Endothelial cell of umbilical vein (primary cell): Measurements from ENCODE around the gene SLF2. TPM values are rescaled to one million over a fixed set of nuclear protein-coding genes. Genes with fewer than 3 reads are reported as not detected.
"Not testable (repeated sequence)": the region's sequence is repeated elsewhere in the genome, so short reads cannot be mapped to it uniquely, and the experiment has no call there.

ENCODE experiments used
- BruUV-seq: library from RNA; stranded (reverse); fragments of 400-500 nt; replicated peaks from 2 replicates; lab custom pipeline; 2021; lab: Mats Ljungman, UMichigan
- CTCF ChIA-PET: fragments of 300-600, 350-600 bp; sonication (Branson Sonifier 250); formaldehyde crosslinking; loops from one replicate; lab custom pipeline; 2021; ENCODE audit warnings: antibody characterized with exemption, inconsistent platforms; lab: Charles Lee
- POLR2A ChIA-PET: fragments of 300-600, 350-600 bp; sonication (Branson Sonifier 250); formaldehyde crosslinking; loops from one replicate; lab custom pipeline; 2021; ENCODE audit warnings: antibody characterized with exemption, inconsistent platforms; lab: Charles Lee
- DNase-seq: peaks from one replicate; pipeline ENCODE4 v3.0.0-alpha.2; 2011; ENCODE audit warnings: low read depth, low spot score
- FAIRE-seq: peaks from 2 replicates; lab custom pipeline; 2011; peaks lifted over from hg19 to GRCh38; lab: Jason Lieb, UNC
- H2AFZ ChIP-seq: 2 replicates; pipeline ENCODE4 v1.6.0; 2012; ENCODE audit warnings: low read depth, low read length, control low read depth, inconsistent platforms
- H3K27ac ChIP-seq: 2 replicates; pipeline ENCODE4 v1.5.1; 2011; ENCODE audit warnings: low read depth, mild to moderate bottlenecking, control low read depth, low read length, moderate library complexity; ENCODE audit not compliant: insufficient read depth
- H3K27me3 ChIP-seq, 2 experiments: 2 replicates each; pipeline versions ENCODE4 v1.6.0 to v1.6.1; 2011; ENCODE audit warnings: low read length in 2 of 2, mixed read lengths in 1 of 2; ENCODE audit not compliant: control insufficient read depth in 2 of 2, insufficient read depth in 2 of 2
- H3K36me3 ChIP-seq, 2 experiments: 2 replicates in 1 of 2; 3 replicates in 1 of 2; pipeline ENCODE4 v1.5.1; 2011; ENCODE audit warnings: low read length in 2 of 2, mild to moderate bottlenecking in 1 of 2, moderate library complexity in 1 of 2; ENCODE audit not compliant: control insufficient read depth in 2 of 2, insufficient read depth in 2 of 2; ENCODE audit errors: extremely low read depth in 1 of 2
- H3K4me1 ChIP-seq: 3 replicates; pipeline ENCODE4 v1.5.1; 2011; ENCODE audit warnings: mild to moderate bottlenecking, low read length; ENCODE audit not compliant: control insufficient read depth, insufficient read depth; ENCODE audit errors: extremely low read depth
- H3K4me2 ChIP-seq: 2 replicates; pipeline ENCODE4 v1.6.1; 2011; ENCODE audit warnings: low read length, control low read depth, mixed read lengths; ENCODE audit not compliant: insufficient read depth
- H3K4me3 ChIP-seq, 3 experiments: fragments of 200-600 bp in 1 of 3; sonication (generic), shearing (Covaris generic) in 1 of 3; replicated peaks in 1 of 3; 2 replicates each; pipeline ENCODE4 v1.5.1; 2011 to 2016; ENCODE audit warnings: control low read depth in 3 of 3, low read length in 3 of 3, mild to moderate bottlenecking in 2 of 3, inconsistent platforms in 1 of 3, low read depth in 1 of 3, moderate library complexity in 1 of 3; ENCODE audit not compliant: insufficient read depth in 1 of 3
- H3K79me2 ChIP-seq: 2 replicates; pipeline ENCODE4 v1.6.0; 2012; ENCODE audit warnings: low read length, inconsistent platforms; ENCODE audit not compliant: control insufficient read depth, insufficient read depth
- H3K9ac ChIP-seq: replicated peaks from 2 replicates; pipeline ENCODE3; 2011; ENCODE audit warnings: low read length, control low read depth; ENCODE audit not compliant: insufficient read depth; ENCODE audit errors: extremely low read depth
- H3K9me1 ChIP-seq: replicated peaks from 3 replicates; pipeline ENCODE4 v1.6.0; 2011; ENCODE audit warnings: mild to moderate bottlenecking, low read length; ENCODE audit not compliant: control insufficient read depth, insufficient read depth; ENCODE audit errors: extremely low read depth
- H3K9me3 ChIP-seq: replicated peaks from 2 replicates; pipeline ENCODE4 v1.5.1; 2012; ENCODE audit warnings: low read length, inconsistent platforms; ENCODE audit not compliant: control insufficient read depth, insufficient read depth
- H4K20me1 ChIP-seq: replicated peaks from 2 replicates; pipeline ENCODE3; 2011; ENCODE audit warnings: mild to moderate bottlenecking, low read length; ENCODE audit not compliant: control insufficient read depth, insufficient read depth; ENCODE audit errors: extremely low read depth
- EZH2 ChIP-seq: IDR thresholded peaks from 2 replicates; pipeline ENCODE4 v1.6.1; 2012; ENCODE audit warnings: borderline replicate concordance, low read depth, mild to moderate bottlenecking, moderate library complexity, low read length, inconsistent platforms; ENCODE audit not compliant: severe bottlenecking
- FOS ChIP-seq: IDR thresholded peaks from 2 replicates; pipeline ENCODE4 v1.6.1; 2011; ENCODE audit warnings: mild to moderate bottlenecking, low read length, moderate library complexity, borderline replicate concordance; ENCODE audit not compliant: insufficient read depth
- GATA2 ChIP-seq: IDR thresholded peaks from 2 replicates; pipeline ENCODE4 v1.7.0; 2011; ENCODE audit warnings: low read depth, mild to moderate bottlenecking, moderate library complexity, mixed read lengths, low read length; ENCODE audit not compliant: insufficient read length, insufficient read depth
- JUN ChIP-seq: IDR thresholded peaks from 2 replicates; pipeline ENCODE4 v1.6.1; 2011; ENCODE audit warnings: borderline replicate concordance, low read depth; ENCODE audit not compliant: insufficient read length, insufficient read depth
- MYC ChIP-seq: IDR thresholded peaks from one replicate; pipeline ENCODE4 v1.6.1; 2011; ENCODE audit warnings: mild to moderate bottlenecking, low read depth, low read length
- POLR2A ChIP-seq: IDR thresholded peaks from 2 replicates; pipeline ENCODE4 v1.6.1; 2012; ENCODE audit warnings: low read depth, mild to moderate bottlenecking, control low read depth, low read length
- POLR2AphosphoS5 ChIP-seq: IDR thresholded peaks from 2 replicates; pipeline ENCODE4 v1.6.1; 2012; ENCODE audit warnings: low read depth, mild to moderate bottlenecking, control low read depth, low read length, moderate library complexity; ENCODE audit not compliant: insufficient read depth
- dilution Hi-C: fragments of 300-500 bp; cut with MboI; formaldehyde crosslinking; loops from one replicate; pipeline ENCODE4 v1.15.0; 2019; ENCODE audit warnings: low sequenced_read_pairs; ENCODE audit not compliant: extremely low pct_ligation_motif_present
- intact Hi-C: fragments of 100-400 bp; cut with micrococcal nuclease; formaldehyde crosslinking; loops from one replicate; pipeline ENCODE4 v1.10.0; 2022
- polyA plus RNA-seq, 4 experiments: library from polyadenylated mRNA; depleted of rRNA in 3 of 4; stranded (reverse) in 3 of 4; unstranded in 1 of 4; fragments of >200 nt; gene quantifications; 2 replicates each; pipeline versions ENCODE4 v1.2.1 to v1.2.3, GENCODE V29; 2011 to 2012; ENCODE audit warnings: missing spikeins in 1 of 4
- total RNA-seq: library from RNA; stranded (reverse); gene quantifications from 2 replicates; pipeline ENCODE4 v1.2.3, GENCODE V29; 2021
- TF ChIP-seq, protein P1 (sequence below), 2 donors: IDR thresholded peaks; 1 replicate in 1 of 2; 2 replicates in 1 of 2; pipeline ENCODE4 v1.5.1; 2011; ENCODE audit warnings: low read length in 2 of 2, mild to moderate bottlenecking in 2 of 2, moderate library complexity in 2 of 2, control low read depth in 1 of 2, inconsistent platforms in 1 of 2, low read depth in 1 of 2; ENCODE audit not compliant: insufficient read depth in 1 of 2; ENCODE audit errors: extremely low read depth in 1 of 2
- TF ChIP-seq, protein P2 (sequence below): IDR thresholded peaks from 2 replicates; pipeline ENCODE4 v1.6.1; 2011; ENCODE audit not compliant: insufficient read depth, insufficient read length

Gene SLF2
- total and polyA plus RNA-seq, 2 donors (not counting 3 experiments of a cell fraction or from before 2014, with no cell fraction given): 7.5 to 35.5 TPM

DNA sequence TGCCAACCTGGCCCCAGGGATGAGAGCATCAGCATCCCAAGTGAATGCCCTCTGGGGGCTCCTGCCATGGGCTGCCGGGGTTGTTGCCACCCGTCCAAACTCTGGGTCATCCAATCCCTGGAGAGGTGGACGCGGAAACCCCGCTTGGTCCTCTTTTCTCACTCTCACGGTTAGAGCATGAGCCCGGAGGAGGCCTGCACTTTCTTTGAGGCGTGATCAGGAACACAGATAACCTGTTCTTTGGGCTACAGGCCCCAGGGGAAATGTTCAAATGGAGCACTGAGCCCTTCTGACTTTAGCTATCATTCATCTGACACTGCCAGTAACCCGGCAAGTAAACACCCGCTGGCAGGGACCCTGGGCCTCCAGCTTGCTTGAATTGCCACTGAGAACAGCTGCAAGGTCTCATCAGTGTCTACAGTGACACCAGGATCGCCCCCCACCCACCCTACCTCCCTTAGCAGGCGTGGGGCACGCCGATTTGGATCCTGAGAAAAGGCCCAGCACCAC, 29.4 kb upstream of the SLF2 start:
- intact Hi-C loops: no loop called here
- H3K9ac ChIP-seq: no peak overlapping the region
- BruUV-seq: no TSS peak

DNA sequence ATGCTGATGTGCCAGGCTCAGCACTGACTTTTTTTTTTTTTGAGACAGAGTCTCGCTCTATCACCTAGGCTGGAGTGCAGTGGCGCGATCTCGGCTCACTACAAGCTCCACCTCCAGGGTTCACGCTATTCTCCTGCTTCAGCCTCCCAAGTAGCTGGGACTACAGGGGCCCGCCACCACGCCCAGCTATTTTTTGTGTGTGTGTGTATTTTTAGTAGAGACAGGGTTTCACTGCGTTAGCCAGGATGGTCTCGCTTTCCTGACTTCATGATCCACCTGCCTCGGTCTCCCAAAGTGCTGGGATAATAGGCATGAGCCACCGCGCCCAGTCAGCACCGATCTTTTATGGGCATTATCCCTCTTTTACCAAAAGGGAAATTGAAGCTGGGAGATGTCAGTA, 27.2 kb upstream of the SLF2 start:
- H3K36me3 ChIP-seq, H3K4me2 ChIP-seq, H4K20me1 ChIP-seq, H3K27ac ChIP-seq, H3K9me1 ChIP-seq, FAIRE-seq, H2AFZ ChIP-seq, POLR2A ChIA-PET, dilution Hi-C loops, BruUV-seq, H3K9ac ChIP-seq, CTCF ChIA-PET, H3K9me3 ChIP-seq, DNase-seq, intact Hi-C loops, H3K4me3 ChIP-seq, H3K79me2 ChIP-seq: not testable (repeated sequence)
- peaks cover 3 to 12% of the 10 kb centered on the region in 2 experiments for H3K27me3 ChIP-seq
- peaks cover 23% of the 10 kb centered on the region for H3K4me1 ChIP-seq

More for the DNA sequence above, 29.4 kb upstream of the SLF2 start:
- Histone ChIP-seq H3K9me3 (no peaks in the 10 kb centered on the region), H3K27me3 (peaks cover 0 to 4% of the 10 kb centered on the region in 2 experiments), H3K4me2 (no peak overlapping the region), H3K27ac (no peak overlapping the region), H3K4me3 (no peak overlapping the region), H3K4me1 (peaks cover 13% of the 10 kb centered on the region), H3K79me2 (no peaks in the 10 kb centered on the region), H2AFZ (no peak overlapping the region), H3K36me3 (no peaks in the 10 kb centered on the region), H3K9me1 (no peaks in the 10 kb centered on the region), H4K20me1 (no peaks in the 10 kb centered on the region)
- dilution Hi-C loops: no loop called here
- ChIA-PET CTCF (interaction anchor here (0.6 to 3.1 kb wide), 4 partner anchors 247 to 625 kb away, joined by 3 to 15 read pairs (median 6); no protein-coding TSS in a partner anchor), POLR2A (no interaction called here)
- FAIRE-seq: no peak
- DNase-seq: no peak
- TF ChIP-seq EZH2 (no peak), JUN (no peak), POLR2A (no peak), GATA2 (no peak), POLR2AphosphoS5 (no peak), MYC (no peak), FOS (no peak)
- TF ChIP-seq, protein P1, sequence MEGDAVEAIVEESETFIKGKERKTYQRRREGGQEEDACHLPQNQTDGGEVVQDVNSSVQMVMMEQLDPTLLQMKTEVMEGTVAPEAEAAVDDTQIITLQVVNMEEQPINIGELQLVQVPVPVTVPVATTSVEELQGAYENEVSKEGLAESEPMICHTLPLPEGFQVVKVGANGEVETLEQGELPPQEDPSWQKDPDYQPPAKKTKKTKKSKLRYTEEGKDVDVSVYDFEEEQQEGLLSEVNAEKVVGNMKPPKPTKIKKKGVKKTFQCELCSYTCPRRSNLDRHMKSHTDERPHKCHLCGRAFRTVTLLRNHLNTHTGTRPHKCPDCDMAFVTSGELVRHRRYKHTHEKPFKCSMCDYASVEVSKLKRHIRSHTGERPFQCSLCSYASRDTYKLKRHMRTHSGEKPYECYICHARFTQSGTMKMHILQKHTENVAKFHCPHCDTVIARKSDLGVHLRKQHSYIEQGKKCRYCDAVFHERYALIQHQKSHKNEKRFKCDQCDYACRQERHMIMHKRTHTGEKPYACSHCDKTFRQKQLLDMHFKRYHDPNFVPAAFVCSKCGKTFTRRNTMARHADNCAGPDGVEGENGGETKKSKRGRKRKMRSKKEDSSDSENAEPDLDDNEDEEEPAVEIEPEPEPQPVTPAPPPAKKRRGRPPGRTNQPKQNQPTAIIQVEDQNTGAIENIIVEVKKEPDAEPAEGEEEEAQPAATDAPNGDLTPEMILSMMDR (IDR thresholded peaks at IDR 0.05; ENCODE audit: extremely low read depth in 1 of 2, insufficient read depth in 1 of 2, low read depth in 1 of 2, low read length in 2 of 2): no peak
- TF ChIP-seq, protein P2, sequence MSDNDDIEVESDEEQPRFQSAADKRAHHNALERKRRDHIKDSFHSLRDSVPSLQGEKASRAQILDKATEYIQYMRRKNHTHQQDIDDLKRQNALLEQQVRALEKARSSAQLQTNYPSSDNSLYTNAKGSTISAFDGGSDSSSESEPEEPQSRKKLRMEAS: no peak
